ACHN (cell line): ENCODE results near the gene OTOR.

ENCODE experiments used
- DNase-seq: peaks from one replicate; pipeline ENCODE4 v3.0.0-alpha.2; 2015
- in situ Hi-C: cut with HindIII; loops from 2 replicates; pipeline ENCODE4 v1.10.0; 2017; ENCODE audit warnings: low sequenced_read_pairs, low pct_ligation_motif_present, low pct_unique_long_range_greater_than_20kb

The OTOR gene

DNA sequence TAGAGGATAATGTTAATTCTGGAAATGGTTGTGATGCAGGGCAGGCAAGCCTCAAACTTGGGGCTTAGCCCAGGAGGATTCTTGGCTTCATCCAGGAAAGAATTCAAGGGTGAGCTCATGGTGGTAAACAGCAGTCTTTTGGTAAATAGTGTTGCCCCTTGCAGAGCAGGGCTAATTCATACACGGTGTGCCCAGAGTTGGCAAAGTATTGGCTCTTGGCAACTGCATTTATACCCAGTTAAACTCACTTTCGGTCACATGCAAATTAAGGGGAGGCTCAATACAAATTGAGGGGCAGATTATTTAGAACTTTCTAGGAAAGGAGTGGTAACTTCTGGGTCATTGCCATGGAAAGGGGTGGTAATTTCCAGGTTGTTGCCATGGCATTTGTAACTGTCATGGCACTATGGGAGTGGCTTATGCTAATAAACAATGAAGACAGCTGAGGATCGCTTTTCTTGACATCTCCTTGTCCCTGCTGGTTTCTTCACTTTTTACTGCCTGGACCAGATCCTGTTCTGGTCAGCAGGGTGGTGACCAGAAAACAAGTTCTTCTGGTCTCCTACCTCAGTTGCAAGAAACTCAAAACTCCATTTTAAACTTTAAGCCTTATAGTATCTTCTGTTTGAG lies 3.9 kb upstream of the OTOR start:
- DNase-seq: no peak
- in situ Hi-C loops: no loop called here

- in situ Hi-C loops: no loop called here
- no peak for DNase-seq
Measured at GRCh38 chr20:16745204-16745603, 3.0 kb upstream of the OTOR start.

- in situ Hi-C loops: no loop called here
- DNase-seq: no peak
Measured at GRCh38 chr20:16747291-16747811, 807 bp upstream of the OTOR start.

- in situ Hi-C loops: no loop called here
- no peak for DNase-seq
Measured at GRCh38 chr20:16749573-16749972, 1.4 kb downstream of the OTOR start.

DNA sequence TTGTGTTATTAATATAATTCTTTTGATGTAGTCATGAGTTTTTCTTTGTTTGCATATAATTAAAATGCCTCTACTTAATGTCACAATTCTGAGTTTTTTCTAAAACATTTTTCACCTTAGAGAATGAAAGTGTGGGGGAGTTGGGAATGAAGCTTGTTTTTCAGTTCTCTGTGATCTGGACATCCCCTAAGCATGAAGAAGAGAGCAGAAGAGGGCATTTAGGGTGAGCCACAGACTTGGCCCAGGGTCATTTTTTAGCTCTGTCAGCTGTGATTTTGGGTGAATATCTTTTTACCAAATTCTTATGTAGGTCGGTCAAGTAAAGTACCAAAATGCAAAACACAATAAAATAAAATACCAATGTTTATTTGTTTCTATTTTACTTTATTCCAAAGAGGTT lies 3.9 kb downstream of the OTOR start:
- in situ Hi-C loops: no loop called here
- DNase-seq: no peak

DNA sequence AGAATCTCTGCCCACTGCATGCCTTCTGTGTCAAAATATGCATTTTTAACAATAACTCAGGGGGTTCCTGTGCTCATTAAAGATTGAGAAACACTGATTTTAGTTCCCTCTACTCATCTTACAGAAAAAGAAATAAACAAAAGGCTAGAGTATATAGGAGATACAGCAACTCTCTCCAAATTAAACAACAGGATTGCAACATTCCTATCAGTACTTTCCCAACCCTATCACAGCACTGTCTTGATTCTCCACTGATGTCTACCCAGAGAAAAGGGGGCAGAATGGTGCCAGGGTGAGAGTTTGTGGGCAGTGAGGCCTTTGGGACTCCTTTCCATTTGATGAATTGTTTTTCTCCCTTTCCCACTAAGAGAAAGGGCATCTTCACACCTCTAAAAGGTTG lies 4.7 kb downstream of the OTOR start:
- no peak for DNase-seq
- in situ Hi-C loops: no loop called here

GRCh38 chr20:16758454-16759180 lies 10.5 kb downstream of the OTOR start:
- in situ Hi-C loops: no loop called here
- no peak for DNase-seq

DNA sequence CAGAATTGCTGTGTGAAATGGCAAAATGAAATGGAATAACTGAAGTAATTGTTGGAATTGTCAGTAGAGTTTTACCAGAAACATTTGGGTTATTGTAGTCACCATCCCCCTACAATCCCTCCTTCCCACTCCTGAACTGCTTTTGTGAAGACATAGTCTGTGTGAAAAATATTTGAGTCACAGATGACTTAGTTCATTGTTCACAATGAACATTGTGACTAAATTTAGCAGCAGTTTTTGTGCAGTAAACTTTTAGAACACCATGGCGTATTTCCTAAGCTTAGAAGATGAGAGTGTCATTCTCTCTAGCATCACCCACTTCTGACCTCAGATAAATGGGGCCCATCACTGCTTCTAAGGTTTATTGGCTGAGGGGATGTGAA lies 11.0 kb downstream of the OTOR start:
- no peak for DNase-seq
- in situ Hi-C loops: no loop called here

DNA sequence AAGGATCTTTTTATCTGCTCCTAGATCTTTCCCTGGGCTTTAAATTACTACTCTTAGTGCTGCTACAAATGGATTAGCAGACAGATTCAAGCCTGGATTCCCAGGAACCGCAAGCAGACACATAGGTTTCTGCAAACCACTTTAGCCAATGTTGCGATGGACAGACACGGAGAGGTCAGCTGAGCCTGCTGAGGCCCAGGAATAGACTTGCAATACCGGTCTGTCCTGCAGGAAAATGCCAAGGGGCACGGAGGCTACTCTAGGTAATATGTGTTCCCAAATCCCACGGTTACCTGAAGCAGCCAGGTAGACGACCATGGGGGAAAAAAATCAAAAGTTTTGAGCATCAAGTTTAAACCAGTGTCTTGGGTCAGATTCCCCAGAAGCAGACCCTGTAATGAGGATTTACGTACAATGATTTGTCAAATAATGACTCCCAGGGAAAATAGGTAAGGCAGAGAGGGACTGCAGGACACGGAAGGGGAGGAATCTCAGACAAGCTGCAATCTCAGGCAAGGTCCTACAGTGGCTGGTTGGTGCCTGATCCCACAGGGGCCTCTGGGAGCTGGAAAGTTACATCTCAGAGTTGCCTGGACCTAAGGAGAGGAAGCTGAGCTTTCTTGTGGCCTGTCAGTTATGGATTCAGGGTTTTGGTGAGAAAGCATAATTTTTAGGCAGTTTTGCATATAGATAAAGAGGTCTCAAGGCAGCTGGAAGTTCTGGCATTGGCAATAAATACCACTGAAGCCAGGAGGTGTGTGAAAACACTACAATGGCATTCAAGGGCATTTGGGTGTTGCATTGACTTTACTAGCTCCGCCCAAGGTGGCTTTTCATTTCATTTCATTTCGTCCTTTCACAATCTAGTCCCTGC lies 12.5 kb downstream of the OTOR start:
- in situ Hi-C loops: no loop called here
- no peak for DNase-seq

GRCh38 chr20:16761305-16761829 lies 13.2 kb downstream of the OTOR start:
- in situ Hi-C loops: no loop called here
- DNase-seq: peak; percentile 58

- in situ Hi-C loops: no loop called here
- no peak for DNase-seq
Measured at GRCh38 chr20:16764560-16764959, 16.4 kb downstream of the OTOR start.

- no peak for DNase-seq
- in situ Hi-C loops: no loop called here
Measured at GRCh38 chr20:16771213-16771612, 23.1 kb downstream of the OTOR start.

GRCh38 chr20:16775961-16776360 lies 27.8 kb downstream of the OTOR start:
- in situ Hi-C loops: no loop called here
- no peak for DNase-seq

- no peak for DNase-seq
- in situ Hi-C loops: no loop called here
Measured at GRCh38 chr20:16777126-16777525, 29.0 kb downstream of the OTOR start.

- in situ Hi-C loops: no loop called here
- DNase-seq: no peak
Measured at GRCh38 chr20:16778159-16778558, 30.0 kb downstream of the OTOR start.

DNA sequence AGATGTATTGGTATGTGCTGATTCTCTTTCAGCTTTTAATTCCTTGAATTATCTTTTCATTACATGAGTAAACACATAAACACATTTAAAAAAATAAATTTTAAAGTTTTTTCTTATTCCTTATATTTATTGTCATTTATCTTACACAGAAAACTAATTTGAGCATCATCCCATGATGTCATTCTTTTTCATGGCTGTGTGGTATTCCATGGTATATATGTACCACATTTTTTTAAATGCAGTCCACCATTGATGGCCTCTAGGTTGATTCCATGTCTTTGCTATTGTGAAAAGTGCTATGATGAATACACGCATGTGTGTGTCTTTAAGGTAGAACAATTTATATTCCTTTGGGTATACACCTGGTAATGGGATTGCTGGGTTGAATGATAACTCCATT lies 33.3 kb downstream of the OTOR start:
- in situ Hi-C loops: no loop called here
- no peak for DNase-seq

- in situ Hi-C loops: no loop called here
- no peak for DNase-seq
Measured at GRCh38 chr20:16785226-16785625, 37.1 kb downstream of the OTOR start.
